Calu3 (cell line): ENCODE results near the gene LDLRAD3. TPM values are rescaled to one million over a fixed set of nuclear protein-coding genes. Genes with fewer than 3 reads are reported as not detected.

ENCODE experiments used
- BruUV-seq: library from RNA; stranded (reverse); fragments of 400-500 nt; replicated peaks from 2 replicates; lab custom pipeline; 2021; lab: Mats Ljungman, UMichigan
- CTCF ChIA-PET: fragments of 300-600 bp; sonication (Branson Sonifier 250); formaldehyde crosslinking; loops from one replicate; lab custom pipeline; 2022; ENCODE audit warnings: antibody characterized with exemption; lab: Charles Lee
- DNase-seq: peaks from one replicate; pipeline ENCODE4 v3.0.0; 2022
- H3K27ac Mint-ChIP-seq: one replicate; pipeline ENCODE4 v1.8.0; 2022; ENCODE audit warnings: mixed read lengths; ENCODE audit not compliant: unreplicated experiment
- H3K27me3 Mint-ChIP-seq: one replicate; pipeline ENCODE4 v1.8.0; 2022; ENCODE audit warnings: mixed read lengths; ENCODE audit not compliant: unreplicated experiment
- H3K36me3 Mint-ChIP-seq: one replicate; pipeline ENCODE4 v1.8.0; 2022; ENCODE audit warnings: mild to moderate bottlenecking, moderate library complexity, mixed read lengths; ENCODE audit not compliant: insufficient read depth, unreplicated experiment
- H3K4me1 Mint-ChIP-seq: one replicate; pipeline ENCODE4 v1.8.0; 2022; ENCODE audit warnings: mild to moderate bottlenecking, low read depth, mixed read lengths; ENCODE audit not compliant: unreplicated experiment
- H3K4me3 Mint-ChIP-seq: one replicate; pipeline ENCODE4 v1.8.0; 2022; ENCODE audit warnings: mild to moderate bottlenecking, low read depth, moderate library complexity, mixed read lengths; ENCODE audit not compliant: unreplicated experiment
- H3K9me3 Mint-ChIP-seq: one replicate; pipeline ENCODE4 v1.8.0; 2022; ENCODE audit warnings: low read depth, mixed read lengths; ENCODE audit not compliant: unreplicated experiment
- intact Hi-C: fragments of 100-400 bp; cut with micrococcal nuclease; formaldehyde crosslinking; loops from one replicate; pipeline ENCODE4 v1.10.0; 2022; ENCODE audit not compliant: unreplicated experiment
- total RNA-seq: library from RNA; stranded (reverse); gene quantifications from 2 replicates; pipeline ENCODE4 v1.2.3, GENCODE V29; 2022
- TF ChIP-seq, protein P1 (sequence below): fragments of 200-600 bp; IDR thresholded peaks from one replicate; pipeline ENCODE4 v1.8.0; 2022; ENCODE audit warnings: antibody characterized with exemption; ENCODE audit not compliant: unreplicated experiment

The LDLRAD3 gene
- total RNA-seq, 1 experiment from 2014 or later: 16.2 TPM

DNA sequence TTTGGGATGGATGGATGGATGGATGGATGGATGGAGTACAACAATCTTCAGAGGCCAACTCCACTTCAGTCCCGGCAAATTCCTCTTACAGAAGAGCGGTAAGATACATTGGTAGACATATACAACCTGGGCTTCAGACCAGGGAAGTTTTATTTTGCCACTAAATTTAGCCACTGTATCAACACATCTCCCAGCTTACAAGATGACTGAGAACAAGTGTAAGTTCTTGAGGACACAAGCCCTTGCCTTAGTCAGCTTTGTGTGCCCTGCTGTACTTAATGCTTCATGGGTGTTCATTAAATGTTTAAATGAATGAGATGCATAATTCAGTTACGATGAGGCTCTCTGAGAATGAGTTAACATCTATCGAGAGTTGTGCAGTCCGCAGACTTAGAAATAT, 217.7 kb downstream of the LDLRAD3 start:
- H3K4me1 Mint-ChIP-seq: no peaks in the 10 kb centered on the region
- CTCF ChIA-PET: no interaction called here
- DNase-seq: no peak
- no peak overlapping the region for H3K27ac Mint-ChIP-seq
- H3K9me3 Mint-ChIP-seq: no peaks in the 10 kb centered on the region
- intact Hi-C loops: no loop called here
- no TSS peak for BruUV-seq
- no peak overlapping the region for H3K4me3 Mint-ChIP-seq
- no peaks in the 10 kb centered on the region for H3K27me3 Mint-ChIP-seq
- TF ChIP-seq, protein P1, sequence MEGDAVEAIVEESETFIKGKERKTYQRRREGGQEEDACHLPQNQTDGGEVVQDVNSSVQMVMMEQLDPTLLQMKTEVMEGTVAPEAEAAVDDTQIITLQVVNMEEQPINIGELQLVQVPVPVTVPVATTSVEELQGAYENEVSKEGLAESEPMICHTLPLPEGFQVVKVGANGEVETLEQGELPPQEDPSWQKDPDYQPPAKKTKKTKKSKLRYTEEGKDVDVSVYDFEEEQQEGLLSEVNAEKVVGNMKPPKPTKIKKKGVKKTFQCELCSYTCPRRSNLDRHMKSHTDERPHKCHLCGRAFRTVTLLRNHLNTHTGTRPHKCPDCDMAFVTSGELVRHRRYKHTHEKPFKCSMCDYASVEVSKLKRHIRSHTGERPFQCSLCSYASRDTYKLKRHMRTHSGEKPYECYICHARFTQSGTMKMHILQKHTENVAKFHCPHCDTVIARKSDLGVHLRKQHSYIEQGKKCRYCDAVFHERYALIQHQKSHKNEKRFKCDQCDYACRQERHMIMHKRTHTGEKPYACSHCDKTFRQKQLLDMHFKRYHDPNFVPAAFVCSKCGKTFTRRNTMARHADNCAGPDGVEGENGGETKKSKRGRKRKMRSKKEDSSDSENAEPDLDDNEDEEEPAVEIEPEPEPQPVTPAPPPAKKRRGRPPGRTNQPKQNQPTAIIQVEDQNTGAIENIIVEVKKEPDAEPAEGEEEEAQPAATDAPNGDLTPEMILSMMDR: no peak
- no peaks in the 10 kb centered on the region for H3K36me3 Mint-ChIP-seq

DNA sequence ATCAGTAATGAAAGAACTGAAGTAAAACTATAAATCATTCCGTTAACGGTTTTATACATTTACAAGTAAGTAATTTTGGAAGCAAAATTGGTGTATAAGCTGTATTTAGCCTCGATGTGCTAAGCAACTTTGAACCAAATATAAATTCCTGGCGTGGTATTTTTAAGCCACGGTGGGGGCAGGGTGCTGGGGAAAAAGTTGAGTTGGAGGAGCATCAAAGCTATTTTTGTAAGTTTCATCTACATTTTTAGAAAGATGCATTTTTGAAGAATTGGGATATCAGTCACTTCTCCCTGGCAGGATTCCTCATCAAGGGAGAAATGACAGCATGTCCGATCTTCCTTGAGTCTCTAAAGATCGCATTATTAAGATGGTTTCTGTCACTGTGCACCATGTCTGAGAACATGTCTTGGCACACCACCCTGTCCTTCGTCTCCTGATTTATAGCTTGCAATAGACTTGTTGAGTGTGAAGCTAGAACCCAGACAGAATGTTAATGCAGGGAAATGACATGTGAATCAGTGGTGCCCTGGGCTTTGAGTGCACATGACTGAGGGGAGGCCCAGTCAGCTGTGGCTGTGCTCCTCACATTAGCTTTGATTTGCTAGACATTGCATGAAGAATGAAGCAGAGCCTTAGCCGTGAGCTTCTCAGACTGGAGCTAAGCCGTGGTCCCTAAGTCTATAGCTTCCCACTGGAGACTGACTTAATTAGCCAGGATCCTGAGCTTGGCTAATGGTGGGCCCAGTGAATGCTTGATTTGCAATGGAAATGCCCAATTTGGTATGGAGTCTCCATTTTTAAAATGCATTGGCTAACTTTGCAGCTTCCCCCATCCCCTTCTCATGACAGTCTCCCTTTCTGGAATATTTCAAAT, 218.4 kb downstream of the LDLRAD3 start:
- intact Hi-C loops: no loop called here
- Mint-ChIP-seq H3K4me1 (no peaks in the 10 kb centered on the region), H3K4me3 (no peak overlapping the region), H3K9me3 (no peaks in the 10 kb centered on the region), H3K36me3 (no peaks in the 10 kb centered on the region), H3K27me3 (no peaks in the 10 kb centered on the region), H3K27ac (no peak overlapping the region)
- DNase-seq: no peak
- TF ChIP-seq, protein P1: no peak
- no TSS peak for BruUV-seq
- CTCF ChIA-PET: no interaction called here

GRCh38 chr11:36162883-36163434, 219.1 kb downstream of the LDLRAD3 start:
- CTCF ChIA-PET: no interaction called here
- no peaks in the 10 kb centered on the region for H3K4me1 Mint-ChIP-seq
- no peaks in the 10 kb centered on the region for H3K27me3 Mint-ChIP-seq
- H3K4me3 Mint-ChIP-seq: no peak overlapping the region
- H3K9me3 Mint-ChIP-seq: no peaks in the 10 kb centered on the region
- no TSS peak for BruUV-seq
- H3K36me3 Mint-ChIP-seq: no peaks in the 10 kb centered on the region
- no peak overlapping the region for H3K27ac Mint-ChIP-seq
- TF ChIP-seq, protein P1: no peak
- intact Hi-C loops: no loop called here
- DNase-seq: no peak

DNA sequence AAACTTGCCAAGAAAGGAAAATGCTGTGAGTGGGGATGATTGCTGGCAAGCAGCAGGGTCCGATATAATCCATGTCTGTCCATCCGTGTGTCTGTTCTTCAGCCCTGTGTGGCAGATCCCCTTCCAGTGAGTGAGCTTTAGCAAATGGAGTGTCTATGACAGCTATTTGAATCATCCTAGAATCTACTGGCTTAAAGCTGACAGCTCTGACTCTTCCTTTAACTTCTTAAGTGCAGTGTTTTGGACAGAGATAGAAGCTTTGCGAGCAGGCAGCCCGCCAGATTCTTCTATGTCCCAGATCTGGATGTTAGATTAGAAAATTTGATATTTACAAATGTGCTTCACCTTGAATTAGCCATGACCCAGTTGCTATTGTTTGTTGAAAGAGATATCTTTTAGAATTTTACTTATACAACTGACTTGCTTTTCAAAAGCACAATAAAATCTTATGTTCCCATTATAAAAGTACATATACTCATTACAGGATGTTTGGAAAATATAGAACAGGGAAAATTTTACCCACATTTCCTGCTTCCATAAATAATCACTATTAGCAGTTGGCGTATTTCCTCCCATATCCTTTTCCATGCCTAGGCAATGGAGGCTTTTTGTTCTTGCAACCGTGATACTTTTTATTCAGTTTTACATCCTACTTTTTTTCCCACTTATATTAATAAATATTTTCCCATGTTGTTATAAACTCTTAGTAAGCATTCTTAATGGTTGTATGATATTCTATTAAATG, 220.8 kb downstream of the LDLRAD3 start:
- Mint-ChIP-seq H3K27me3 (no peaks in the 10 kb centered on the region), H3K36me3 (no peaks in the 10 kb centered on the region), H3K9me3 (no peaks in the 10 kb centered on the region), H3K4me3 (no peak overlapping the region), H3K27ac (no peak overlapping the region), H3K4me1 (no peaks in the 10 kb centered on the region)
- DNase-seq: no peak
- CTCF ChIA-PET: no interaction called here
- TF ChIP-seq, protein P1: no peak
- intact Hi-C loops: no loop called here
- no TSS peak for BruUV-seq
